ENCODE data around the gene TRAP1.

The TRAP1 gene

GRCh38 chr16:3645504-3646347 is 71.6 kb downstream of the TRAP1 start:
- TF ChIP-seq TCF12 (IDR thresholded peaks at IDR 0.05; ENCODE audit: low read depth) = no peak
- no peak for TF ChIP-seq EP300 (IDR thresholded peaks at IDR 0.05; ENCODE audit: borderline replicate concordance)
- TF ChIP-seq CEBPB (IDR thresholded peaks at IDR 0.05) = no peak
- TF ChIP-seq RAD21 (IDR thresholded peaks at IDR 0.05; ENCODE audit: low read depth) = no peak
- no peak for TF ChIP-seq MAX (IDR thresholded peaks at IDR 0.05)
- no peak for TF ChIP-seq YY1 (IDR thresholded peaks at IDR 0.05; ENCODE audit: low read depth)
- no peak for TF ChIP-seq CREB1 (IDR thresholded peaks at IDR 0.05; ENCODE audit: low read depth)
- TF ChIP-seq TAF1 (IDR thresholded peaks at IDR 0.05; ENCODE audit: low read depth) = no peak
- no peak for TF ChIP-seq EGR1 (IDR thresholded peaks at IDR 0.05)
- no peak for TF ChIP-seq ZBTB7A (IDR thresholded peaks at IDR 0.05; ENCODE audit: low read depth)
- no peak for TF ChIP-seq REST (IDR thresholded peaks at IDR 0.05; ENCODE audit: low read depth)
- no peak for TF ChIP-seq TEAD4 (IDR thresholded peaks at IDR 0.05)
- no peak for TF ChIP-seq USF1 (IDR thresholded peaks at IDR 0.05)
- TF ChIP-seq NFIC (IDR thresholded peaks at IDR 0.05) = no peak
- TF ChIP-seq FOXM1 (IDR thresholded peaks at IDR 0.05; ENCODE audit: borderline replicate concordance, low read depth) = no peak

- TF ChIP-seq TEAD4 (IDR thresholded peaks at IDR 0.05) (no peak), FOXM1 (IDR thresholded peaks at IDR 0.05; ENCODE audit: borderline replicate concordance, low read depth) (no peak), MAX (IDR thresholded peaks at IDR 0.05) (no peak), CEBPB (IDR thresholded peaks at IDR 0.05) (no peak), EP300 (IDR thresholded peaks at IDR 0.05; ENCODE audit: borderline replicate concordance) (no peak), CREB1 (IDR thresholded peaks at IDR 0.05; ENCODE audit: low read depth) (no peak), YY1 (IDR thresholded peaks at IDR 0.05; ENCODE audit: low read depth) (no peak), TCF12 (IDR thresholded peaks at IDR 0.05; ENCODE audit: low read depth) (no peak), EGR1 (IDR thresholded peaks at IDR 0.05) (no peak), TAF1 (IDR thresholded peaks at IDR 0.05; ENCODE audit: low read depth) (no peak), REST (IDR thresholded peaks at IDR 0.05; ENCODE audit: low read depth) (no peak), RAD21 (IDR thresholded peaks at IDR 0.05; ENCODE audit: low read depth) (no peak), NFIC (IDR thresholded peaks at IDR 0.05) (no peak), ZBTB7A (IDR thresholded peaks at IDR 0.05; ENCODE audit: low read depth) (no peak), USF1 (IDR thresholded peaks at IDR 0.05) (no peak)
These were observed 72.2 kb downstream of the TRAP1 start for GRCh38 chr16:3645108-3645503.

GRCh38 chr16:3643095-3643730 is 74.1 kb downstream of the TRAP1 start:
- TF ChIP-seq EGR1 (IDR thresholded peaks at IDR 0.05) (no peak), CEBPB (IDR thresholded peaks at IDR 0.05) (no peak), TEAD4 (IDR thresholded peaks at IDR 0.05) (no peak), REST (IDR thresholded peaks at IDR 0.05; ENCODE audit: low read depth) (no peak), TCF12 (IDR thresholded peaks at IDR 0.05; ENCODE audit: low read depth) (no peak), RAD21 (IDR thresholded peaks at IDR 0.05; ENCODE audit: low read depth) (no peak), USF1 (IDR thresholded peaks at IDR 0.05) (no peak), FOXM1 (IDR thresholded peaks at IDR 0.05; ENCODE audit: borderline replicate concordance, low read depth) (no peak), NFIC (IDR thresholded peaks at IDR 0.05) (no peak), ZBTB7A (IDR thresholded peaks at IDR 0.05; ENCODE audit: low read depth) (no peak), CREB1 (IDR thresholded peaks at IDR 0.05; ENCODE audit: low read depth) (no peak)
